ENCODE measurements around the gene RAI1. TPM values are rescaled to one million over a fixed set of nuclear protein-coding genes. Genes with fewer than 3 reads are reported as not detected.

Gene RAI1
- total and polyA plus RNA-seq, 2 of the 13 experiments (the other 11 are each of a cell fraction or from before 2014, with no cell fraction given), result 3.4 to 5.2 TPM

GRCh38 chr17:17681187-17681743 is at the start of gene RAI1 (continued):
- no peak for TF ChIP-seq MTF2 (CRISPR knock-in tag; IDR thresholded peaks at IDR 0.05; ENCODE audit: borderline replicate concordance)
- 0 out of 2 replicates have a peak, but pooled peaks have one; percentile 25 for TF ChIP-seq ZNF761 (CRISPR knock-in tag; conservative IDR thresholded peaks at IDR 0.05)
- TF ChIP-seq ZBTB38 (CRISPR knock-in tag; IDR thresholded peaks at IDR 0.05), result no peak; the same call in 1 of the 2 replicates
- TF ChIP-seq MTA1 (CRISPR knock-in tag; IDR thresholded peaks at IDR 0.05; ENCODE audit: borderline replicate concordance), result 0 out of 2 replicates have a peak, but pooled peaks have one; percentile 22
- TF ChIP-seq SKI (IDR thresholded peaks at IDR 0.05; ENCODE audit: partially characterized antibody), result peak; percentile 25
- 0 out of 2 replicates have a peak, but pooled peaks have one; percentile 26 for TF ChIP-seq ZNF329 (CRISPR knock-in tag; IDR thresholded peaks at IDR 0.05; ENCODE audit: low read depth)
- no peak for TF ChIP-seq TBX3 (IDR thresholded peaks at IDR 0.05; ENCODE audit: borderline replicate concordance)
- peak; percentile 26; the same call in 1 of the 2 replicates for TF ChIP-seq SP4 (CRISPR knock-in tag; IDR thresholded peaks at IDR 0.05)
- TF ChIP-seq MEIS2 (CRISPR knock-in tag; IDR thresholded peaks at IDR 0.05), result peak; percentile 40; the same call in 1 of the 2 replicates
- no peak for TF ChIP-seq SSRP1 (CRISPR knock-in tag; IDR thresholded peaks at IDR 0.05)
- no peak for TF ChIP-seq KLF15 (CRISPR knock-in tag; IDR thresholded peaks at IDR 0.05; ENCODE audit: borderline replicate concordance)
- no peak for TF ChIP-seq PHF21A (CRISPR knock-in tag; IDR thresholded peaks at IDR 0.05)
- no peak for TF ChIP-seq ZNF18 (CRISPR knock-in tag; IDR thresholded peaks at IDR 0.05; ENCODE audit: insufficient replicate concordance)
- 0 out of 2 replicates have a peak, but pooled peaks have one; percentile 11 for TF ChIP-seq RARA (CRISPR knock-in tag; IDR thresholded peaks at IDR 0.05)
- no peak for TF ChIP-seq RXRA (CRISPR knock-in tag; IDR thresholded peaks at IDR 0.05)
- peak; percentile 74; the same call in 1 of the 2 replicates for TF ChIP-seq PATZ1 (CRISPR knock-in tag; IDR thresholded peaks at IDR 0.05)
- TF ChIP-seq ZNF350 (CRISPR knock-in tag; IDR thresholded peaks at IDR 0.05; ENCODE audit: borderline replicate concordance, low read depth), result no peak
- peak; percentile 32; the same call in 1 of the 2 replicates for TF ChIP-seq KDM2A (CRISPR knock-in tag; IDR thresholded peaks at IDR 0.05; ENCODE audit: borderline replicate concordance, low read depth)
- TF ChIP-seq ARNT2 (CRISPR knock-in tag; IDR thresholded peaks at IDR 0.05; ENCODE audit: low read depth), result peak; percentile 10; the same call in 1 of the 2 replicates
- no peak for TF ChIP-seq JUNB (CRISPR knock-in tag; IDR thresholded peaks at IDR 0.05; ENCODE audit: borderline replicate concordance)
- peak; percentile 78 for TF ChIP-seq ZFY (CRISPR knock-in tag; IDR thresholded peaks at IDR 0.05)
- no peak for TF ChIP-seq PLRG1 (conservative IDR thresholded peaks at IDR 0.05)
- TF ChIP-seq HNRNPK (IDR thresholded peaks at IDR 0.05; ENCODE audit: low read depth, low read length, poor library complexity, severe bottlenecking), result no peak
- TF ChIP-seq ZNF768 (CRISPR knock-in tag; IDR thresholded peaks at IDR 0.05), result no peak
- no peak for TF ChIP-seq SIX1 (CRISPR knock-in tag; IDR thresholded peaks at IDR 0.05; ENCODE audit: borderline replicate concordance)
- TF ChIP-seq TBX2 (CRISPR knock-in tag; IDR thresholded peaks at IDR 0.05; ENCODE audit: borderline replicate concordance), result no peak
- no peak for TF ChIP-seq ZSCAN25 (CRISPR knock-in tag; IDR thresholded peaks at IDR 0.05)

All from HepG2 (cell line).